Adipocyte (in vitro differentiated cells): Measurements from ENCODE around the gene MT1B.

Source experiments
- DNase-seq: peaks from one replicate; pipeline ENCODE4 v3.0.0-alpha.2; 2015; ENCODE audit warnings: low read depth
- H3K27me3 ChIP-seq: replicated peaks from 2 replicates; pipeline ENCODE4 v1.7.0; 2013; ENCODE audit warnings: mild to moderate bottlenecking, low read length, moderate library complexity; ENCODE audit not compliant: control insufficient read depth, insufficient read depth
- H3K36me3 ChIP-seq: 2 replicates; pipeline ENCODE4 v1.7.0; 2013; ENCODE audit warnings: low read length, mild to moderate bottlenecking, moderate library complexity; ENCODE audit not compliant: control insufficient read depth, insufficient read depth, severe bottlenecking
- H3K4me1 ChIP-seq: 2 replicates; pipeline ENCODE4 v1.7.0; 2013; ENCODE audit warnings: mild to moderate bottlenecking, low read length, moderate library complexity; ENCODE audit not compliant: control insufficient read depth, insufficient read depth
- H3K4me3 ChIP-seq: 2 replicates; pipeline ENCODE4 v1.7.0; 2013; ENCODE audit warnings: mild to moderate bottlenecking, low read length, moderate library complexity
- H3K9ac ChIP-seq: 2 replicates; pipeline ENCODE4 v1.7.0; 2013; ENCODE audit warnings: mild to moderate bottlenecking, low read length, moderate library complexity
- H3K9me3 ChIP-seq: 2 replicates; pipeline ENCODE4 v1.7.0; 2013; ENCODE audit warnings: mild to moderate bottlenecking, low read length, moderate library complexity; ENCODE audit not compliant: control insufficient read depth

MT1B gene

GRCh38 chr16:56631832-56632155, 19.9 kb upstream of the MT1B start:
- no peaks in the 10 kb centered on the region for H3K36me3 ChIP-seq
- DNase-seq: no peak
- peak overlapping the region; percentile 84 for H3K4me3 ChIP-seq
- peaks cover 11% of the 10 kb centered on the region for H3K4me1 ChIP-seq
- no peaks in the 10 kb centered on the region for H3K9me3 ChIP-seq
- no peaks in the 10 kb centered on the region for H3K27me3 ChIP-seq
- peak overlapping the region; percentile 87 for H3K9ac ChIP-seq

- Histone ChIP-seq H3K4me1 (peaks cover 6% of the 10 kb centered on the region), H3K36me3 (no peaks in the 10 kb centered on the region), H3K9me3 (no peaks in the 10 kb centered on the region), H3K27me3 (no peaks in the 10 kb centered on the region), H3K4me3 (peak within 1 kb of the TSS; percentile 84), H3K9ac (peak within 1 kb of the TSS; percentile 87)
- no peak for DNase-seq
Measured at GRCh38 chr16:56632156-56632847, 19.4 kb upstream of the MT1B start, which contains the start of gene MT1M. MT1M (plus strand) TSS chr16:56632659; CDS start chr16:56632732, 73 bp downstream.

- Histone ChIP-seq H3K27me3 (no peaks in the 10 kb centered on the region), H3K4me3 (peak overlapping the region; percentile 84), H3K36me3 (no peaks in the 10 kb centered on the region), H3K9me3 (no peaks in the 10 kb centered on the region), H3K4me1 (peaks cover 9% of the 10 kb centered on the region), H3K9ac (peak overlapping the region; percentile 87)
- DNase-seq: no peak
Measured at GRCh38 chr16:56632848-56633365, 18.8 kb upstream of the MT1B start.

- Histone ChIP-seq H3K4me1 (peaks cover 13% of the 10 kb centered on the region), H3K9ac (no peak overlapping the region), H3K27me3 (no peaks in the 10 kb centered on the region), H3K9me3 (no peaks in the 10 kb centered on the region), H3K4me3 (peak overlapping the region; percentile 84), H3K36me3 (no peaks in the 10 kb centered on the region)
- no peak for DNase-seq
Measured at GRCh38 chr16:56633535-56633934, 18.2 kb upstream of the MT1B start.

- Histone ChIP-seq H3K9ac (no peak overlapping the region), H3K27me3 (no peaks in the 10 kb centered on the region), H3K36me3 (no peaks in the 10 kb centered on the region), H3K4me3 (no peak overlapping the region), H3K9me3 (no peaks in the 10 kb centered on the region), H3K4me1 (peaks cover 15% of the 10 kb centered on the region)
- DNase-seq: peak; percentile 17
Measured at GRCh38 chr16:56634715-56635440, 16.8 kb upstream of the MT1B start.

GRCh38 chr16:56635441-56635967, 16.2 kb upstream of the MT1B start:
- H3K4me3 ChIP-seq: no peak overlapping the region
- DNase-seq: no peak

GRCh38 chr16:56636616-56637413, 14.9 kb upstream of the MT1B start:
- H3K9me3 ChIP-seq: no peaks in the 10 kb centered on the region
- no peak for DNase-seq
- no peaks in the 10 kb centered on the region for H3K27me3 ChIP-seq

More at GRCh38 chr16:56635441-56635967, 16.2 kb upstream of the MT1B start:
- Histone ChIP-seq H3K4me1 (peaks cover 15% of the 10 kb centered on the region), H3K36me3 (no peaks in the 10 kb centered on the region), H3K9me3 (no peaks in the 10 kb centered on the region), H3K27me3 (no peaks in the 10 kb centered on the region), H3K9ac (no peak overlapping the region)

GRCh38 chr16:56637814-56638750, 13.6 kb upstream of the MT1B start, which contains the start of gene MT1A:
MT1A (plus strand) TSS chr16:56638666; CDS start chr16:56638739, 73 bp downstream.
- DNase-seq: peak; percentile 39
- no peaks in the 10 kb centered on the region for H3K36me3 ChIP-seq
- H3K9ac ChIP-seq: peak within 1 kb of the TSS; percentile 77
- H3K4me1 ChIP-seq: peaks cover 13% of the 10 kb centered on the region
- H3K4me3 ChIP-seq: peak within 1 kb of the TSS; percentile 81
- H3K9me3 ChIP-seq: no peaks in the 10 kb centered on the region
- H3K27me3 ChIP-seq: no peaks in the 10 kb centered on the region

More at GRCh38 chr16:56636616-56637413, 14.9 kb upstream of the MT1B start:
- no peak overlapping the region for H3K9ac ChIP-seq
- H3K4me3 ChIP-seq: no peak overlapping the region
- H3K4me1 ChIP-seq: peaks cover 14% of the 10 kb centered on the region
- no peaks in the 10 kb centered on the region for H3K36me3 ChIP-seq

- DNase-seq: no peak
- no peaks in the 10 kb centered on the region for H3K36me3 ChIP-seq
- no peak overlapping the region for H3K9ac ChIP-seq
- peaks cover 3% of the 10 kb centered on the region for H3K27me3 ChIP-seq
- peaks cover 20% of the 10 kb centered on the region for H3K4me1 ChIP-seq
- H3K4me3 ChIP-seq: no peak overlapping the region
- no peaks in the 10 kb centered on the region for H3K9me3 ChIP-seq
Measured at GRCh38 chr16:56639045-56639444, 12.6 kb upstream of the MT1B start.

- Histone ChIP-seq H3K9ac (no peak overlapping the region), H3K4me1 (peaks cover 20% of the 10 kb centered on the region), H3K9me3 (no peaks in the 10 kb centered on the region), H3K36me3 (no peaks in the 10 kb centered on the region), H3K4me3 (no peak overlapping the region), H3K27me3 (peaks cover 9% of the 10 kb centered on the region)
- DNase-seq: no peak
Measured at GRCh38 chr16:56640076-56640475, 11.6 kb upstream of the MT1B start.
